Keratinocyte (primary cell): ENCODE measurements around the gene KCNF1. TPM values are rescaled to one million over a fixed set of nuclear protein-coding genes. Genes with fewer than 3 reads are reported as not detected.

Experiments
- DNase-seq: peaks from one replicate; pipeline ENCODE4 v3.0.0-alpha.2; 2011; ENCODE audit warnings: low read depth, missing footprints, low spot score
- FAIRE-seq: peaks from 2 replicates; lab custom pipeline; 2011; peaks lifted over from hg19 to GRCh38; lab: Jason Lieb, UNC
- H2AFZ ChIP-seq: 2 replicates; pipeline ENCODE4 v1.6.0; 2012; ENCODE audit warnings: low read length, control low read depth, inconsistent platforms; ENCODE audit not compliant: control insufficient read depth
- H3K27ac ChIP-seq: 2 replicates; pipeline ENCODE4 v1.5.1; 2011; ENCODE audit warnings: low read length; ENCODE audit not compliant: control insufficient read depth, insufficient read depth
- H3K27me3 ChIP-seq: 3 replicates; pipeline ENCODE4 v1.6.0; 2011; ENCODE audit warnings: low read length; ENCODE audit not compliant: control insufficient read depth, insufficient read depth; ENCODE audit errors: extremely low read depth
- H3K36me3 ChIP-seq, 2 experiments: 2 replicates in 1 of 2; 3 replicates in 1 of 2; pipeline ENCODE4 v1.5.1; 2011; ENCODE audit warnings: low read length in 2 of 2, mild to moderate bottlenecking in 1 of 2; ENCODE audit not compliant: control insufficient read depth in 2 of 2, insufficient read depth in 2 of 2; ENCODE audit errors: extremely low read depth in 1 of 2
- H3K4me1 ChIP-seq: 3 replicates; pipeline ENCODE4 v1.5.1; 2011; ENCODE audit warnings: low read length; ENCODE audit not compliant: control insufficient read depth, insufficient read depth; ENCODE audit errors: extremely low read depth
- H3K4me2 ChIP-seq: 3 replicates; pipeline ENCODE4 v1.6.0; 2011; ENCODE audit warnings: low read depth, low read length; ENCODE audit not compliant: control insufficient read depth, insufficient read depth; ENCODE audit errors: extremely low read depth
- H3K4me3 ChIP-seq, 3 experiments: fragments of 200-600 bp in 1 of 3; sonication (generic) in 1 of 3; 2 replicates in 2 of 3; 3 replicates in 1 of 3; pipeline ENCODE4 v1.5.1; 2011 to 2016; ENCODE audit warnings: low read length in 3 of 3, mild to moderate bottlenecking in 3 of 3, control low read depth in 2 of 3, inconsistent platforms in 1 of 3, low read depth in 1 of 3, mixed read lengths in 1 of 3, mixed run types in 1 of 3, moderate library complexity in 1 of 3; ENCODE audit not compliant: control insufficient read depth in 2 of 3, insufficient read depth in 2 of 3; ENCODE audit errors: extremely low read depth in 1 of 3
- H3K79me2 ChIP-seq: 2 replicates; pipeline ENCODE4 v1.6.0; 2012; ENCODE audit warnings: low read length; ENCODE audit not compliant: control insufficient read depth, insufficient read depth
- H3K9ac ChIP-seq: 3 replicates; pipeline ENCODE4 v1.6.0; 2011; ENCODE audit warnings: low read length; ENCODE audit not compliant: control insufficient read depth, insufficient read depth; ENCODE audit errors: extremely low read depth
- H3K9me1 ChIP-seq: 3 replicates; pipeline ENCODE4 v1.6.0; 2011; ENCODE audit warnings: low read length; ENCODE audit not compliant: control insufficient read depth, insufficient read depth; ENCODE audit errors: extremely low read depth
- H3K9me3 ChIP-seq: 2 replicates; pipeline ENCODE4 v1.5.1; 2012; ENCODE audit warnings: low read depth, low read length; ENCODE audit not compliant: control insufficient read depth
- H4K20me1 ChIP-seq: 3 replicates; pipeline ENCODE4 v1.6.0; 2011; ENCODE audit warnings: low read length; ENCODE audit not compliant: control insufficient read depth, insufficient read depth; ENCODE audit errors: extremely low read depth
- CTCF ChIP-seq, 3 experiments: IDR thresholded peaks in 1 of 3; conservative IDR thresholded peaks in 1 of 3; optimal IDR thresholded peaks in 1 of 3; 2 replicates in 2 of 3; 3 replicates in 1 of 3; pipeline versions ENCODE3 to v1.5.1; 2011; ENCODE audit warnings: low read length in 3 of 3, mild to moderate bottlenecking in 3 of 3, moderate library complexity in 2 of 3, control low read depth in 1 of 3, inconsistent platforms in 1 of 3; ENCODE audit not compliant: insufficient read depth in 2 of 3; ENCODE audit errors: extremely low read depth in 1 of 3
- EZH2 ChIP-seq: IDR thresholded peaks from one replicate; pipeline ENCODE4 v1.6.1; 2012; ENCODE audit warnings: inconsistent platforms, mild to moderate bottlenecking, low read length, moderate library complexity
- dilution Hi-C: fragments of 300-500 bp; cut with MboI; formaldehyde crosslinking; loops from one replicate; pipeline ENCODE4 v1.7.0; 2020; ENCODE audit warnings: low sequenced_read_pairs; ENCODE audit not compliant: extremely low pct_ligation_motif_present
- polyA plus RNA-seq, 5 experiments: library from polyadenylated mRNA; depleted of rRNA in 3 of 5; stranded (reverse) in 3 of 5; stranded (forward) in 1 of 5; unstranded in 1 of 5; fragments of >200 nt; gene quantifications; 1 replicate in 1 of 5; 2 replicates in 3 of 5; 3 replicates in 1 of 5; pipeline versions ENCODE4 v1.2.1 to v1.2.3, GENCODE V29; 2011 to 2012; ENCODE audit warnings: missing spikeins in 2 of 5, low read depth in 1 of 5, low replicate concordance in 1 of 5

Gene KCNF1
- polyA plus RNA-seq, 1 donor (not counting 4 experiments of a cell fraction or from before 2014, with no cell fraction given), result 0.05 TPM

- H3K79me2 ChIP-seq, result no peaks in the 10 kb centered on the region
- no peaks in the 10 kb centered on the region for H3K27me3 ChIP-seq
- FAIRE-seq (no peak), DNase-seq (no peak)
- H3K9me1 ChIP-seq, result no peaks in the 10 kb centered on the region
- no peak overlapping the region for H2AFZ ChIP-seq
- no peak overlapping the region for H3K4me3 ChIP-seq
- H4K20me1 ChIP-seq, result no peaks in the 10 kb centered on the region
- H3K4me1 ChIP-seq, result no peaks in the 10 kb centered on the region
- TF ChIP-seq CTCF (optimal IDR thresholded peaks at IDR 0.05 in 1 of 3, IDR thresholded peaks at IDR 0.05 in 1 of 3, conservative IDR thresholded peaks at IDR 0.05 in 1 of 3; ENCODE audit: extremely low read depth in 1 of 3, insufficient read depth in 2 of 3, low read length in 3 of 3) (no peak), EZH2 (no peak)
- H3K9me3 ChIP-seq, result no peaks in the 10 kb centered on the region
- H3K9ac ChIP-seq, result no peak overlapping the region
- H3K27ac ChIP-seq, result no peak overlapping the region
- no peak overlapping the region for H3K4me2 ChIP-seq
- dilution Hi-C loops, result no loop called here
- H3K36me3 ChIP-seq, result no peaks in the 10 kb centered on the region
Observed at GRCh38 chr2:10878268-10878915, 33.3 kb upstream of the KCNF1 start.

- DNase-seq (no peak), FAIRE-seq (no peak)
- H2AFZ ChIP-seq, result no peak overlapping the region
- no peak overlapping the region for H3K9ac ChIP-seq
- H3K79me2 ChIP-seq, result no peaks in the 10 kb centered on the region
- H3K27me3 ChIP-seq, result no peaks in the 10 kb centered on the region
- H3K4me2 ChIP-seq, result no peak overlapping the region
- no peaks in the 10 kb centered on the region for H3K9me1 ChIP-seq
- no peaks in the 10 kb centered on the region for H4K20me1 ChIP-seq
- no peaks in the 10 kb centered on the region for H3K4me1 ChIP-seq
- no peak overlapping the region for H3K4me3 ChIP-seq
- H3K9me3 ChIP-seq, result no peaks in the 10 kb centered on the region
- dilution Hi-C loops, result no loop called here
- TF ChIP-seq EZH2 (no peak), CTCF (optimal IDR thresholded peaks at IDR 0.05 in 1 of 3, IDR thresholded peaks at IDR 0.05 in 1 of 3, conservative IDR thresholded peaks at IDR 0.05 in 1 of 3; ENCODE audit: extremely low read depth in 1 of 3, insufficient read depth in 2 of 3, low read length in 3 of 3) (no peak)
- no peaks in the 10 kb centered on the region for H3K36me3 ChIP-seq
- H3K27ac ChIP-seq, result no peak overlapping the region
Observed at GRCh38 chr2:10879159-10879558, 32.6 kb upstream of the KCNF1 start.
